Tibial artery (tissue), 4 donors: Measurements from ENCODE around the gene FES.
A peak's percentile ranks its signal among the peaks of the same experiment; 100 is the strongest.

Source experiments
- DNase-seq, 2 donors: peaks; one replicate each; pipeline ENCODE4 v3.0.0-alpha.2; 2019
- H3K27ac ChIP-seq, 2 donors: fragments of 200-600 bp; sonication (generic) in 1 of 2; 1 replicate in 1 of 2; 2 replicates in 1 of 2; pipeline ENCODE4 v1.5.1; 2018 to 2019; ENCODE audit warnings: mild to moderate bottlenecking in 1 of 2
- H3K27me3 ChIP-seq, 2 donors: fragments of 200-600 bp; sonication (generic) in 1 of 2; one replicate each; pipeline versions ENCODE4 v1.5.1 to v1.6.0; 2016 to 2019
- H3K36me3 ChIP-seq, 3 donors: fragments of 200-600 bp; sonication (generic) in 2 of 3; one replicate each; pipeline ENCODE4 v1.5.1; 2016 to 2019; ENCODE audit warnings: mild to moderate bottlenecking in 2 of 3
- H3K4me1 ChIP-seq, 4 donors: fragments of 200-600 bp; sonication (generic) in 2 of 4; 1 replicate in 3 of 4; 2 replicates in 1 of 4; pipeline ENCODE4 v1.5.1; 2016 to 2019
- H3K4me3 ChIP-seq, 2 donors: fragments of 200-600 bp; sonication (generic) in 1 of 2; 1 replicate in 1 of 2; 2 replicates in 1 of 2; pipeline ENCODE4 v1.5.1; 2018 to 2019; ENCODE audit warnings: mild to moderate bottlenecking in 2 of 2
- H3K9me3 ChIP-seq, 3 donors: fragments of 200-600 bp; sonication (generic) in 1 of 3; one replicate each; pipeline ENCODE4 v1.5.1; 2016 to 2019
- CTCF ChIP-seq, 2 experiments: fragments of 200-600 bp in 1 of 2; fragments of 450-650 bp in 1 of 2; IDR thresholded peaks; one replicate each; pipeline ENCODE4 v1.5.1; 2017 to 2019; ENCODE audit warnings: antibody characterized with exemption in 2 of 2, mild to moderate bottlenecking in 1 of 2, moderate library complexity in 1 of 2
- intact Hi-C: fragments of 100-400 bp; cut with DNase I; formaldehyde crosslinking; loops from one replicate; pipeline ENCODE4 v1.15.0; 2023; ENCODE audit warnings: low total_unique reads

The FES gene

DNA sequence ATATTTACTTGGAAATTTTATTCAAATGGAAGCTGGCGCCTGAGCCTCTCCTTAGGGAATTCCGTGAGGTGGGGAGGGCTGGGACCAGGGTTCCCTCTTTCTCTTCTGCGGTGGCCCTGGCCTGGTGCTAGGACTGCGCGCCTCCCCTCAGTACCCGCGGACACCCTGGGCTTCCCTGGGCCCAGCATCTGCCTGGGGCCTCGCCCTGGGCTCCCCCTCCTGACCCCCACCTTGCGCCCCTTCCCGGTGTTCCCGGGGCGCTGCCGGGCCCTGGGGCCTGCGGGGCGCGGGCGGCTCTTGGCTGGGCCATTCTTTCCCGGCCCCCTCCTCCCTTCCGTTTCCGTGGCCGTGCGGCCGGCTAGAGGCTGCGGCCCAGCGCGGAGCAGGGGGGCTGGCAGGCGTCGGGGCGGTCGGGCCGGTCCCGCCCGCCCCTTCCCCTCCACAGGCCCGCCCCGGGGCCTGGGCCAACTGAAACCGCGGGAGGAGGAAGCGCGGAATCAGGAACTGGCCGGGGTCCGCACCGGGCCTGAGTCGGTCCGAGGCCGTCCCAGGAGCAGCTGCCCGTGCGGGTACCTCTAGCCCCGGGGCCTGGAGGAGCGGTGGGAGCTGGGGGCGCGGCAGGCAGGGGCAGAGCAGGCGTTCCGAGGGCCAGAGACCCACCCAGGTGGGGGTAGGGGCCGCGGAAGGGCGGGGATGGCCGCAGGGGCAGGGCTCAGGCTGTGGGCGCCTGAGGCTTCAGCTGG is at the start of gene FES:
Gene FES (plus strand): TSS at position 529 of the 743 bp plus-strand sequence. CDS start 542 bp downstream, outside the sequence.
- intact Hi-C loops, result no loop called here
- H3K9me3 ChIP-seq, result no peaks in the 10 kb centered on the region
- peak within 1 kb of the TSS; percentile 54 to 55 for H3K4me3 ChIP-seq

GRCh38 chr15:90834626-90835025 is 49.7 kb upstream of the FES start:
- H3K36me3 ChIP-seq, result no peaks in the 10 kb centered on the region
- H3K9me3 ChIP-seq, result no peaks in the 10 kb centered on the region
- no peak for TF ChIP-seq CTCF (IDR thresholded peaks at IDR 0.05)
- H3K4me1 ChIP-seq, result peaks cover 0 to 1% (median 0%) of the 10 kb centered on the region in 4 donors
- no peak overlapping the region for H3K27ac ChIP-seq
- H3K4me3 ChIP-seq, result no peak overlapping the region
- DNase-seq, result no peak
- no peaks in the 10 kb centered on the region for H3K27me3 ChIP-seq
- intact Hi-C loops, result no loop called here

More for the DNA sequence above, at the start of gene FES:
- TF ChIP-seq CTCF (IDR thresholded peaks at IDR 0.05), result no peak
- Histone ChIP-seq H3K27me3 (no peaks in the 10 kb centered on the region), H3K4me1 (peaks cover 0 to 38% (median 25%) of the 10 kb centered on the region in 4 donors), H3K36me3 (peaks cover 11 to 51% (median 48%) of the 10 kb centered on the region in 3 donors), H3K27ac (peak within 1 kb of the TSS; percentile 86 to 98)
- peak; percentile 60 to 87 for DNase-seq

DNA sequence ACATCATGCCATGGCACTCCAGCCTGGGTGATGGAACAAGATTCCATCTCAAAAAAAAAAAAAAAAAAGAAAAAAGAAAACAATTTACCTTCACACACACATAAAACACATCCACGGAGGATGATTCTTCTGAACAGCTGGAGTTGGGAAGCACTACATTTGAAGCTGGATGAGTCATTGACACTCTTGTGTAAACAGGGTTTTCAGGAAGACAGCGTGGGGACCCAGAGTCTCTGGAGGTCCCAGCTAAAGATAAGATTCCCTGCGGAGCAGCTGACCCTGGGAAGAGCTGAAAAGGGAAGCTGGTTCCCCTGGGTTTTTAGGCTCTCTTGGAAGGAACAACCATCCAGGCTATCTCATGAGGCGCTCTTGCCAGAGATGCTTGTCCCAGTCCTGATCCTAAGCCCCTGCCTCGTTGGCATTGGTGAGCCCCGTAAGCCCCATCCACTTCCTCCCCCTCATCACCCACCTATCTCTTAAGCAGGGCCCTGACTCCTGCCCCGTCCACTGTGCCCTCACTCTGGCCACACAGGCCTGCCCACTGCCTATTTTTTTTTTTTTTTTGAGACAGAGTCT is 47.9 kb upstream of the FES start:
- Histone ChIP-seq H3K36me3 (no peaks in the 10 kb centered on the region), H3K27ac (no peak overlapping the region), H3K9me3 (no peaks in the 10 kb centered on the region), H3K4me1 (peaks cover 0 to 4% (median 0%) of the 10 kb centered on the region in 4 donors), H3K4me3 (no peak overlapping the region), H3K27me3 (no peaks in the 10 kb centered on the region)
- TF ChIP-seq CTCF (IDR thresholded peaks at IDR 0.05), result no peak
- intact Hi-C loops, result no loop called here
- DNase-seq, result no peak

DNA sequence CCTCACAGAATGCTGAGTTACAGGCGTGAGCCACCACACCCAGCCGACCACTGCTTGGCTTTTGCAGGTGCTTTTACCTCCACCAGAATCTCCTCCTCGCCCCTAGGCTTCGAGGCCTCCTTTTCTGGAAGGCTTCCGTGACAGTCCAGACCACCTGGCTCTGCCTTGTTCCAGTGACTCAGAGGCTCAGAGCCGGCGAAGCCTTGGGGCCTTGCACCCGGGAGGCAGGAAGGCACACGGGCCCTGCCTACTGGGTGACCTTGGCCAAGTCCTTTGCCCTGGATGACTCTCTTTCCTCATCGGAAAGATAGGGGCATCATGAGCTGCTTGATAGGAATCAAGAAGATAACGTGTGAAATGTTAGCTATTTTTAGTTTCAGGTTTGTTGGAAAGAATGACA is 47.2 kb upstream of the FES start:
- Histone ChIP-seq H3K27me3 (no peaks in the 10 kb centered on the region), H3K4me1 (peaks cover 0 to 4% (median 0%) of the 10 kb centered on the region in 4 donors), H3K9me3 (no peaks in the 10 kb centered on the region), H3K36me3 (no peaks in the 10 kb centered on the region), H3K4me3 (no peak overlapping the region), H3K27ac (no peak overlapping the region)
- no peak for DNase-seq
- no peak for TF ChIP-seq CTCF (IDR thresholded peaks at IDR 0.05)
- intact Hi-C loops, result no loop called here

DNA sequence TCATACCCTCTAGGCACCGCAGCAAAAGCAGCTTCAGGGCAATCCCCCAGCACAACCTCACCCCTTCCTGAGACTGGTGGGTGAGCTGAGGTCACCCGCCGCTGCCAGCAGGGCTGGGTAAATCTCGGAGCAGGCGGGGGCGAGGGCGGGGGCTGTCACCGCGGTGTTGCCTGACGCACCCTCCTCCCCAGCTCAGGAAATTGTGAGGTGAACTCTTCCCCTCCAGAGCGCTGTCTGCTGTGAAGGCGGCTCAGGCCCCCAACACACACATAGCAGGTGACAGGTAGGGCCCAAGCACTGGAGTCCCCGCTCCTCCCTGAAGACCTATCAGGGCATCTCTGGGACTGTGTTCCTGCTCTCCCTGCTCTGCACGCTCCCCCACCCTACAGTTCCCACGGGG is 46.2 kb upstream of the FES start:
- Histone ChIP-seq H3K36me3 (no peaks in the 10 kb centered on the region), H3K9me3 (no peaks in the 10 kb centered on the region), H3K27ac (no peak overlapping the region), H3K4me1 (peaks cover 0 to 4% (median 0%) of the 10 kb centered on the region in 4 donors), H3K27me3 (no peaks in the 10 kb centered on the region), H3K4me3 (no peak overlapping the region)
- intact Hi-C loops, result no loop called here
- no peak for TF ChIP-seq CTCF (IDR thresholded peaks at IDR 0.05)
- no peak for DNase-seq
